IMR-90 (cell line): ENCODE results near the gene AHSA1. TPM values are rescaled to one million over a fixed set of nuclear protein-coding genes. Genes with fewer than 3 reads are reported as not detected.

Source experiments
- ATAC-seq: fragments of 200-7000 bp; cut with Tn5 transposase; 2 replicates; pipeline ENCODE4 v1.9.1; 2020; ENCODE audit warnings: low read depth, mild to moderate bottlenecking, moderate library complexity
- BruUV-seq: library from RNA; stranded (reverse); fragments of 400-500 nt; replicated peaks from 2 replicates; lab custom pipeline; 2021; lab: Mats Ljungman, UMichigan
- CTCF ChIA-PET: fragments of 300-600 bp; formaldehyde crosslinking; extraction: SDS; loops from one replicate; lab custom pipeline; 2021; ENCODE audit warnings: antibody characterized with exemption; lab: Yijun Ruan, JAX
- POLR2A ChIA-PET: fragments of 300-600 bp; sonication (Branson Sonifier 250); formaldehyde crosslinking; loops from one replicate; lab custom pipeline; 2022; ENCODE audit warnings: antibody characterized with exemption; ENCODE audit not compliant: unreplicated experiment; lab: Charles Lee
- DNase-seq: peaks from one replicate; pipeline ENCODE4 v3.0.0; 2013
- H2AFZ ChIP-seq: replicated peaks from 2 replicates; pipeline ENCODE3; 2013; ENCODE audit warnings: low read length, mild to moderate bottlenecking; ENCODE audit not compliant: poor library complexity
- H2AK5ac ChIP-seq: 2 replicates; pipeline ENCODE4 v1.6.1; 2013; ENCODE audit warnings: low read depth, low read length, inconsistent platforms
- H2AK9ac ChIP-seq: replicated peaks from 2 replicates; pipeline ENCODE3; 2013; ENCODE audit warnings: mild to moderate bottlenecking, low read depth, low read length, moderate library complexity; ENCODE audit not compliant: poor library complexity
- H2BK120ac ChIP-seq: 2 replicates; pipeline ENCODE4 v1.6.1; 2013; ENCODE audit warnings: low read depth, low read length, inconsistent platforms
- H2BK15ac ChIP-seq: 3 replicates; pipeline ENCODE4 v1.6.1; 2013; ENCODE audit warnings: low read depth, low read length, inconsistent platforms
- H2BK20ac ChIP-seq: 2 replicates; pipeline ENCODE4 v1.6.1; 2013; ENCODE audit warnings: low read depth, mild to moderate bottlenecking, inconsistent platforms, low read length, moderate library complexity
- H2BK5ac ChIP-seq: 2 replicates; pipeline ENCODE4 v1.6.1; 2013; ENCODE audit warnings: mild to moderate bottlenecking, low read depth, low read length, inconsistent platforms; ENCODE audit not compliant: poor library complexity, severe bottlenecking
- H3K14ac ChIP-seq: replicated peaks from 2 replicates; pipeline ENCODE4 v1.6.1; 2013; ENCODE audit warnings: low read depth, low read length, inconsistent platforms
- H3K18ac ChIP-seq: 2 replicates; pipeline ENCODE4 v1.6.1; 2013; ENCODE audit warnings: low read depth, low read length, control low read depth
- H3K23ac ChIP-seq: 2 replicates; pipeline ENCODE4 v1.6.1; 2013; ENCODE audit warnings: low read depth, low read length, inconsistent platforms
- H3K27ac ChIP-seq: 2 replicates; pipeline ENCODE4 v1.5.1; 2013; ENCODE audit warnings: mild to moderate bottlenecking, control low read depth, low read length; ENCODE audit not compliant: insufficient read depth
- H3K27me3 ChIP-seq: 2 replicates; pipeline ENCODE4 v1.6.1; 2013; ENCODE audit warnings: low read length; ENCODE audit not compliant: control insufficient read depth, insufficient read depth
- H3K36me3 ChIP-seq: 2 replicates; pipeline ENCODE4 v1.6.1; 2013; ENCODE audit warnings: low read length, mixed read lengths; ENCODE audit not compliant: control insufficient read depth, insufficient read depth
- H3K4ac ChIP-seq: 2 replicates; pipeline ENCODE4 v1.6.1; 2013; ENCODE audit warnings: low read depth, low read length, inconsistent platforms
- H3K4me1 ChIP-seq: 2 replicates; pipeline ENCODE4 v1.6.1; 2013; ENCODE audit warnings: low read length, mixed read lengths; ENCODE audit not compliant: control insufficient read depth, insufficient read depth
- H3K4me2 ChIP-seq: 2 replicates; pipeline ENCODE4 v1.6.1; 2013; ENCODE audit warnings: low read depth, mild to moderate bottlenecking, control low read depth, low read length, moderate library complexity
- H3K4me3 ChIP-seq: 2 replicates; pipeline ENCODE4 v1.5.1; 2013; ENCODE audit warnings: low read depth, mild to moderate bottlenecking, control low read depth, low read length, moderate library complexity; ENCODE audit not compliant: insufficient read depth
- H3K56ac ChIP-seq: 2 replicates; pipeline ENCODE4 v1.6.1; 2013; ENCODE audit warnings: low read length, inconsistent platforms; ENCODE audit not compliant: insufficient read depth; ENCODE audit errors: extremely low read depth
- H3K79me1 ChIP-seq, 2 experiments: 2 replicates each; pipeline ENCODE4 v1.6.1; 2013; ENCODE audit warnings: low read length in 2 of 2, inconsistent platforms in 1 of 2, low read depth in 1 of 2
- H3K9ac ChIP-seq: 2 replicates; pipeline ENCODE4 v1.6.1; 2013; ENCODE audit warnings: low read depth, low read length, control low read depth
- H3K9me1 ChIP-seq: 2 replicates; pipeline ENCODE4 v1.6.1; 2013; ENCODE audit warnings: low read length, inconsistent platforms; ENCODE audit not compliant: insufficient read depth
- H3K9me3 ChIP-seq: 2 replicates; pipeline ENCODE4 v1.6.1; 2013; ENCODE audit warnings: low read length; ENCODE audit not compliant: control insufficient read depth, insufficient read depth
- H4K20me1 ChIP-seq: 2 replicates; pipeline ENCODE4 v1.6.1; 2013; ENCODE audit warnings: low read length, inconsistent platforms; ENCODE audit not compliant: insufficient read depth
- H4K5ac ChIP-seq: 2 replicates; pipeline ENCODE4 v1.6.1; 2013; ENCODE audit warnings: mild to moderate bottlenecking, low read depth, low read length, control low read depth
- H4K8ac ChIP-seq, 2 experiments: 2 replicates each; pipeline ENCODE4 v1.6.1; 2013; ENCODE audit warnings: low read depth in 2 of 2, low read length in 2 of 2, control low read depth in 1 of 2, inconsistent platforms in 1 of 2
- H4K91ac ChIP-seq: 2 replicates; pipeline ENCODE4 v1.6.1; 2013; ENCODE audit warnings: low read depth, low read length, inconsistent platforms; ENCODE audit not compliant: insufficient read depth
- BHLHE40 ChIP-seq: fragments of 150-350 bp; IDR thresholded peaks from 2 replicates; pipeline ENCODE4 v1.6.1; 2016; ENCODE audit warnings: mild to moderate bottlenecking, low read depth, low read length
- FOS ChIP-seq: fragments of 150-350 bp; IDR thresholded peaks from 2 replicates; pipeline ENCODE4 v1.6.1; 2016; ENCODE audit warnings: low read depth, low read length
- MAFK ChIP-seq: IDR thresholded peaks from 2 replicates; pipeline ENCODE4 v1.6.1; 2012; ENCODE audit warnings: low read depth, low read length, improper control_type of control experiment
- MAZ ChIP-seq: IDR thresholded peaks from 2 replicates; pipeline ENCODE4 v1.6.1; 2012; ENCODE audit warnings: low read depth, mild to moderate bottlenecking, low read length, improper control_type of control experiment, moderate library complexity, borderline replicate concordance
- MXI1 ChIP-seq: IDR thresholded peaks from 2 replicates; pipeline ENCODE4 v1.6.1; 2012; ENCODE audit warnings: low read depth, mild to moderate bottlenecking, low read length, moderate library complexity, borderline replicate concordance
- NFE2L2 ChIP-seq: fragments of 150-350 bp; IDR thresholded peaks from 2 replicates; pipeline ENCODE4 v1.6.1; 2016; ENCODE audit warnings: low read depth, mild to moderate bottlenecking, low read length
- POLR2A ChIP-seq: IDR thresholded peaks from 2 replicates; pipeline ENCODE4 v1.6.1; 2012; ENCODE audit warnings: mild to moderate bottlenecking, low read depth, low read length
- SMC3 ChIP-seq: fragments of 150-350 bp; IDR thresholded peaks from 2 replicates; pipeline ENCODE4 v1.6.1; 2016; ENCODE audit warnings: low read depth, mild to moderate bottlenecking, antibody characterized with exemption, low read length, moderate library complexity
- WGBS, 2 experiments: methylation state at CpG; one replicate each; pipeline versions ENCODE4 v1.1.5 to v1.1.7; 2013; ENCODE audit warnings: missing lambda C conversion rate in 2 of 2; ENCODE audit not compliant: insufficient read length in 1 of 2; ENCODE audit errors: extremely low coverage in 2 of 2; 5-methylcytosine and 5-hydroxymethylcytosine counted together
- dilution Hi-C: fragments of 300-500 bp; cut with HindIII; formaldehyde crosslinking; loops from one replicate; pipeline ENCODE4 v1.14.3; 2018; ENCODE audit warnings: low sequenced_read_pairs; ENCODE audit not compliant: unreplicated experiment
- in situ Hi-C: fragments of 300-500 bp; cut with MboI; formaldehyde crosslinking; loops from 3 replicates; pipeline ENCODE4 v1.14.3; 2019; ENCODE audit warnings: low sequenced_read_pairs, inconsistent platforms, mixed read lengths
- intact Hi-C: fragments of 100-400 bp; cut with micrococcal nuclease; formaldehyde crosslinking; loops from 2 replicates; pipeline ENCODE4 v1.10.0; 2022
- polyA plus RNA-seq, 3 experiments: library from polyadenylated mRNA; depleted of rRNA; stranded (reverse); fragments of >200 nt; gene quantifications; 2 replicates each; pipeline ENCODE4 v1.2.3, GENCODE V29; 2012; ENCODE audit warnings: low replicate concordance in 1 of 3
- total RNA-seq: library from RNA; depleted of rRNA; stranded (reverse); fragments of >200 nt; gene quantifications from 2 replicates; pipeline ENCODE4 v1.2.3, GENCODE V29; 2012
- TF ChIP-seq, protein P1 (sequence below): fragments of 150-350 bp; IDR thresholded peaks from 2 replicates; pipeline ENCODE4 v1.6.1; 2016; ENCODE audit warnings: low read depth, mild to moderate bottlenecking, low read length, moderate library complexity, borderline replicate concordance
- TF ChIP-seq, protein P2 (sequence below): fragments of 150-350 bp; IDR thresholded peaks from 2 replicates; pipeline ENCODE4 v1.6.1; 2017; ENCODE audit warnings: mild to moderate bottlenecking, antibody characterized with exemption, low read length, low read depth

AHSA1 gene
- total and polyA plus RNA-seq, 2 of the 4 experiments (the other 2 are of a cell fraction), result 166 to 252 TPM

- intact Hi-C loops, result no loop called here
- no peak within 1 kb of the TSS for H3K4me2 ChIP-seq
- H3K27me3 ChIP-seq, result no peaks in the 10 kb centered on the region
- H3K23ac ChIP-seq, result no peak within 1 kb of the TSS
- peaks cover 38% of the 10 kb centered on the region for H3K36me3 ChIP-seq
- no peak within 1 kb of the TSS for H2AK9ac ChIP-seq
- H4K20me1 ChIP-seq, result no peaks in the 10 kb centered on the region
- BruUV-seq, result no TSS peak
- H3K18ac ChIP-seq, result no peak within 1 kb of the TSS
- H3K14ac ChIP-seq, result no peak within 1 kb of the TSS
- no peak within 1 kb of the TSS for H4K8ac ChIP-seq
- H3K9ac ChIP-seq, result no peak within 1 kb of the TSS
- H2BK120ac ChIP-seq, result no peak within 1 kb of the TSS
- WGBS, 2 experiments, result no CpG with 5 or more reads among the region's 1 CpG
- H2BK20ac ChIP-seq, result no peak within 1 kb of the TSS
- no peak within 1 kb of the TSS for H2AK5ac ChIP-seq
- dilution Hi-C loops, result no loop called here
- ATAC-seq, result no peak
- no peaks in the 10 kb centered on the region for H3K9me1 ChIP-seq
- no peak within 1 kb of the TSS for H2BK15ac ChIP-seq
- no peak within 1 kb of the TSS for H3K4ac ChIP-seq
- peaks cover 8% of the 10 kb centered on the region; the same call in 1 of the 2 replicates for H3K9me3 ChIP-seq
- H3K27ac ChIP-seq, result no peak within 1 kb of the TSS
- POLR2A ChIA-PET, result no interaction called here
- in situ Hi-C loops, result no loop called here
- TF ChIP-seq, protein P1, sequence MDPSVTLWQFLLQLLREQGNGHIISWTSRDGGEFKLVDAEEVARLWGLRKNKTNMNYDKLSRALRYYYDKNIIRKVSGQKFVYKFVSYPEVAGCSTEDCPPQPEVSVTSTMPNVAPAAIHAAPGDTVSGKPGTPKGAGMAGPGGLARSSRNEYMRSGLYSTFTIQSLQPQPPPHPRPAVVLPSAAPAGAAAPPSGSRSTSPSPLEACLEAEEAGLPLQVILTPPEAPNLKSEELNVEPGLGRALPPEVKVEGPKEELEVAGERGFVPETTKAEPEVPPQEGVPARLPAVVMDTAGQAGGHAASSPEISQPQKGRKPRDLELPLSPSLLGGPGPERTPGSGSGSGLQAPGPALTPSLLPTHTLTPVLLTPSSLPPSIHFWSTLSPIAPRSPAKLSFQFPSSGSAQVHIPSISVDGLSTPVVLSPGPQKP, result no peak
- TF ChIP-seq FOS, result no peak
- no peak for TF ChIP-seq BHLHE40
- no peak for TF ChIP-seq MXI1
- TF ChIP-seq POLR2A, result no peak
- TF ChIP-seq SMC3, result no peak
- TF ChIP-seq MAZ, result no peak
- no peak for TF ChIP-seq MAFK
- TF ChIP-seq, protein P2, sequence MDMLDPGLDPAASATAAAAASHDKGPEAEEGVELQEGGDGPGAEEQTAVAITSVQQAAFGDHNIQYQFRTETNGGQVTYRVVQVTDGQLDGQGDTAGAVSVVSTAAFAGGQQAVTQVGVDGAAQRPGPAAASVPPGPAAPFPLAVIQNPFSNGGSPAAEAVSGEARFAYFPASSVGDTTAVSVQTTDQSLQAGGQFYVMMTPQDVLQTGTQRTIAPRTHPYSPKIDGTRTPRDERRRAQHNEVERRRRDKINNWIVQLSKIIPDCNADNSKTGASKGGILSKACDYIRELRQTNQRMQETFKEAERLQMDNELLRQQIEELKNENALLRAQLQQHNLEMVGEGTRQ, result no peak
- TF ChIP-seq NFE2L2, result no peak
- no peak within 1 kb of the TSS for H3K56ac ChIP-seq
- no peak within 1 kb of the TSS for H2AFZ ChIP-seq
- no peaks in the 10 kb centered on the region for H3K4me1 ChIP-seq
- H3K79me1 ChIP-seq, result no peaks in the 10 kb centered on the region
- H4K91ac ChIP-seq, result no peak within 1 kb of the TSS
- CTCF ChIA-PET, result no interaction called here
- H2BK5ac ChIP-seq, result no peak within 1 kb of the TSS
- no peak within 1 kb of the TSS for H3K4me3 ChIP-seq
- no peak for DNase-seq
- no peak within 1 kb of the TSS for H4K5ac ChIP-seq
Observed at GRCh38 chr14:77423423-77423822, 34.5 kb upstream of the AHSA1 start, which contains the start of gene NOXRED1. Gene NOXRED1 (minus strand): TSS chr14:77423523. CDS start chr14:77422889, 634 bp downstream.
